HG02642 (cell line): ENCODE data around the gene PRR16.
"Not testable (repeated sequence)": the region's sequence is repeated elsewhere in the genome, so short reads cannot be mapped to it uniquely, and the experiment has no call there.

Source experiments
- ATAC-seq: cut with Tn5 transposase; IDR thresholded peaks from one replicate; pipeline ENCODE4 v1.9.1; 2021; ENCODE audit warnings: mild to moderate bottlenecking; ENCODE audit not compliant: unreplicated experiment, poor library complexity

Gene PRR16

DNA sequence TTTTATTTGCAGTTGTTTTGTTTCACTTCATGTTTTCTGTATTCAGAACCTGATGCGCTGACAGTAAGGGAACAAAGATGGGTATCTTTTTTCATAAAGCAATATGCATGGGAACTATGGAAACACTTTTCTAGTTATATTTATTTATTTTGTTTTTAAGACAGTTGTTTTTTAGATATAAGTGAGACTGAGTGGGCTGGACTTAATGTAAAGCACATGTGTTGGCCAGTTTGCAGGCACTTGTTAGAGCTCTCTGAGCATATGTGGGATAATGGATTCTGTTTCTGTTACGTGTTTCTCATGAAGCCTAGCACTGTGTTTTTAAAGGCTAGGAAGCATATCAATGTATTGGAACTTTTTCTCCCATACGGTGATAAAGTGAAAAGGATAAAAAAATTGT is 164.1 kb downstream of the PRR16 start:
- ATAC-seq = no peak

DNA sequence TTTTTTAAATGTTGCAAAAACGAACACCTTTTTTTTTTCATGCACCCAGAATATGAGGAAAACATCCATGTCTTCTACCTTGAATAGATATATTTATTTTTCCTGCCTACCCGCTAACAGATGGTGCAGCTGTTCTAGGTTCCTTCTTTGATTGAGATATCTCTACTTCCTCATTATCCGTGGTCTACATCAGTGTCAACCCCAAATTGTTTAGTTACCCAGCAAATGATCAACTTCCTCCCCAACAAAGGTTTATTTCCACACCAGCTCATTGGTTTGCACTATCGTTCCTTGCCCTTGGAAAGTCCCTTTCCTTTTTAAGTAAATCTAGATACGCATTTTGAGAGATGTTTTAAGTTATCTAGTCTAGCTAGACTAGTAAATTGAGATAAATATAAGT is 166.4 kb downstream of the PRR16 start:
- ATAC-seq = no peak

DNA sequence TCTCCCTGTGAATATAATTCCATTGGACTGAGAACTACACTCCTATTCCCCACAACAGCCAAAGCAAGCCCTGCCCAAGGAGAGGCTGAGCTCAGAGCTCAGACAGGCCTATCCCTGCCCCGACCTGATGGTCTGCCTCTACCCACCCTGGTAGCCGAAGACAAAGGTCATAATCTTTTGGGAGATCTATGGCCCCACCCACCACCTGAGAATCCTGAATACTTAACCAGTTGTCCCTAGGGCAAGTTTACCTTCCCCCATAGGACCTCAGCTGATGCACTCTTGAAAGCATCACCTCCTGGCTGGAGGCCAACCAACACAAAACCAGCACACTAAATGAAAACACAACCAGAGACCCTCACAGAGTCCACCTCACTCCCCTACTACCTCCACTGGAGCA is 167.5 kb downstream of the PRR16 start:
- no peak for ATAC-seq

DNA sequence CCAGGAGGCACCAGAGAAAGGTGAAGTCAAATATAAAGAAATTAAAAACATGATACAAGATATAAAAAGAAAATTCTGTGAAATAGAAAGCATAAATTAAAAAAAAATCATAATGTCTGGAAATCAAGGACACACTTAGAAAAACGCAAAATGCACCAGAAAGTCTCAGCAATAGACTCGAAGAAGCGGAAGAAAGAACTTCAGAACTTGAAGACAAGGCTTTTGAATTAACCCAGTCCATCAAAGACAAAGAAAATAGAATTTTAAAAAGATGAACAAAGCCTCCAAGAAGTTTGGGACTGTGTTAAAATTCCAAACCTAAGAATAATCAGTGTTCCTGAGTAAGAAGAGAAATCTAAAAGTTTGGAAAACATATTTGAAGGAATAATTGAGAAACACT is 168.3 kb downstream of the PRR16 start:
- no peak for ATAC-seq

DNA sequence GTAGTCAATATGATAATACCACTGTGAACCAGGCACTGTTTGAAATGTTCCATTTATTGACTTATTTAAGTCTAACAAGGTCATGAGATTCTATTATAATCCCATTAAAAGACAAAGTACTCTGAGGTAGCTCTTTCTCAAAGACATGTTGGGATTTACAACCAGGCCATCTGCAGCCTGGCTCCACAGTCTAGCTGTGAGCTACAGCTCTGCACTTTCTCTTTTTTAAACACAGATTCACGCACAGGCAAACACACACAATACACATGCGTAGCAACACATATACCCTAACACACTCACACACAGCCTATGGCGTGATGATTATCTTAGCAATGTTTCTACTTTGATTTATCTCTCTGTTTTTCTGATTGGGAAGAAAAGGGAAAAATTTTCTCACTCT is 174.3 kb downstream of the PRR16 start:
- no peak for ATAC-seq

DNA sequence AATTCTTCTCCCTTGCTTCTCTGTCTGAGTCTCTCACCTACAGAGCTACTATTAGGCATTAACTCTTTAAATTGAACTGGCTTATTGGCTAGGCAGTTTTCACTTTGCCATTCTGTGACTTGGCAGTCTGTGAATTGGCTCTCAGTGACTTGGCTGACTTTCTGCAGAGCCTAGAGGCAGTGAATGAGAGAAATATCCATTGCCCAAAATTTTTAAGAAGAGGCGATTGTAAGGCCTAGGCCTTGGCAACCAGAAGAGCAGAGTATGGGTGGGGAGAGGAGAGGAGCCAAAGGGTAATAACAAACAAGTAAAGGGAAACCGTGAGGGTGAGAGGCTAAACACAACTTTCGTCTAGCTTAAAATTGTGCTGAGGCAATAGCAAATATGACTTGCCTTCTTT is 176.7 kb downstream of the PRR16 start:
- ATAC-seq = no peak

DNA sequence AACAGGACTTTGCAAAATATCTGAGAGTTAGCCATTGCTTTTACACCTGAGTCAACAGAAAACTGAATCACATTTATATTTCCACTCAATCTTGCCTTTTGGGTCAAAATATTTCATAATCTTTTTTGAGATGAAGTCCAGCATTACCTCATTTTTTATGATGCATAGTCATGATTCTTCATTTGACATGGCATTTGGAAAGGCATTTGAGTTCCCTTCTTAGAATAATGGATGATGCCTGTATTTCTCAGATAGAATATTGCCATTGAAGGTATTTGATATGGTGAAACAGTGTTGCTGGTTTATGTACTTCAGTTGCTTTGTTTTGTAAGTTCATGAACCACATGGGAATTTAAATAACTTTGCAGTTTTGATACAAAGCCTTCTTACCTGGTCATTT is 180.4 kb downstream of the PRR16 start:
- no peak for ATAC-seq

- peak; percentile 71 for ATAC-seq
Observed at GRCh38 chr5:120655828-120656435, 191.8 kb downstream of the PRR16 start.

DNA sequence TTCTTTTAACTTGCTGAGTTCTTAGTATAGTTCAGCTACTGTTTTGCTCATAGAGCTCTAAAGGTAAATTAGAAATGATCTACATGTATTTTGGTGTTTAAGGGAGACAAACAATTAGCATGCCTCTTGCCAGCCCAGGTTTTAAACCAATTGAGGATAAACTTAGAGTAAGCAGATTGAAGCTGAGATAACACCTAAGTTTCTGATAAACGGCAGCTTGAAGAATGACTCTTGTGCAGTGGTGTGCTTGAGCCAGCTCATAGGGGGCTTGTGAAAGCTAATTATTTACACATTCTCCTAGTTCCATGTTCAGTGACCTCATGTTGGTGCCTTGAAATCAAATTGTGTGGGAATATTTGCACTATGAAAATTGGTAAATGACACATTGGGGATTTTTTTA is 193.0 kb downstream of the PRR16 start:
- no peak for ATAC-seq

DNA sequence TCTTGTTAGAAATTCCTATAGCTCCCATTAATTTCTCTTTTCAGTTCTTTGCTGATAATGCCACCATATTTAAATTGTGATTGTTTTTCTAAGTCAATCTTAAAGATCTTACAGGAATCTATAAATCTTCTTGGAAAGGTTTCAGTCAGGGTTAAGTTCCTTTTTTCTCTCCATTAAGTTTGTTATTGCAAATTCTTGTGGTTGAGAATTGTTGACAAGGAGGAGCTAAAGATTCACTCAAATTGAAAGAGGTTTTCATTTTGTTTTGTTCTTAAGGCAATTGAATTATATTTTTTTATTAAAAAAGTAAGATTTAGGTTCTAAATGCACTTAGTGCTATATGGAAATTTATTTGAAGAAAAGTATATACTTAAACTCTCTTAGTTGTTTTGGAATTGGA is 213.4 kb downstream of the PRR16 start:
- ATAC-seq = no peak

DNA sequence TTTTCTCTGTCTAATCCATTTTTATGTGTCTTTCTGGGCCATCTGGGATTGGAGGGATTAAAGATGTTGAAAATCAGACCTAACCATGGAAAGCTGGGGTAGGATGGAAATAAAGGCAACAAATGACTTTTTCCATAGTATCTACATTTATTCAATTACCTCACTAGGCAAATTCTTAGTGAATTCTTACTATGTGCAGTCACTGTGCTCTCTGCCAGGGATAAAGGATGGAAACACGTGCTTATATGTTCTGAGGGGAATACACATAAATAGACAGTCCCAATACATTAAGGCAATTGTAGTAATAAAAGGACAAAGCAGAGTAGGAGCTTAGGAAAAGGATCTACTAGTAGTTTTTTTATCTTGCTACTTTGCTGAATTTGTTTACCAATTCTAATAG is 214.2 kb downstream of the PRR16 start:
- ATAC-seq = no peak

DNA sequence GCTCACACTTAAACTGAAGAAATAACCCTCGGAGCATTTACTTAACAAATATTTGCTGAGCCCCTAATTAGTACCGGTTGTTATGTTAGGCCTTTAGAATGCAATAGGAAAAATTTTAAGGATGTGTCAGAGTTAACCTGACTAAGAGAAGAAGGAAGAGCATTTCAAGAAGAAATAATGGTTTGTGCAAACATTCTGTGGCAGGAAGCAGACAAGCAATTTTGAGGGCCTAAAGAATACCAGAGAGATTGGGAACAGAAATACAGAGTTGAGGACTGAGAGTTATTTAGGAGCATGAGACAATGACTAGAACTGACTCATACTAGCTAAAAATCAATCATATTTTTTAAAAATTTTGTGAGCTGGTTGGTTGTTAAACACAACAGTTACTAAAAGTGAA is 218.8 kb downstream of the PRR16 start:
- no peak for ATAC-seq

DNA sequence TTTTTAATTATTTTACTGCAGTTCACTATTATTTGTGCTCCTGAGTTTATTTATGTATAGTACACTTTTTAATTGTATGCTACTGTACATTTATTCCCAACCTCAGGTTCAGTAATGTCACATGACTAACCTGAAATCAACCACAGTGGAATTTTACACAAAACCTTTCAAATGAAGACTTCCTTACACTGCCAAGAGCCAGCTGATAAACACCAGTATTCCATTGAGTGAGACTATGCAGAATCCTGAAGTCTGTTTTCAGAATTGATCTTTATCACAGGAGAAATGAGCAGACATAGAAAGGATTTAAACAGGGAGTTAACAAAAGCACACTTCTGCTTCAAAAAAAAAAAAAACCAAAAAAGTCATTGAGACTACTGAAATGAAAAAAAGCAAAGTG is 219.5 kb downstream of the PRR16 start:
- no peak for ATAC-seq

DNA sequence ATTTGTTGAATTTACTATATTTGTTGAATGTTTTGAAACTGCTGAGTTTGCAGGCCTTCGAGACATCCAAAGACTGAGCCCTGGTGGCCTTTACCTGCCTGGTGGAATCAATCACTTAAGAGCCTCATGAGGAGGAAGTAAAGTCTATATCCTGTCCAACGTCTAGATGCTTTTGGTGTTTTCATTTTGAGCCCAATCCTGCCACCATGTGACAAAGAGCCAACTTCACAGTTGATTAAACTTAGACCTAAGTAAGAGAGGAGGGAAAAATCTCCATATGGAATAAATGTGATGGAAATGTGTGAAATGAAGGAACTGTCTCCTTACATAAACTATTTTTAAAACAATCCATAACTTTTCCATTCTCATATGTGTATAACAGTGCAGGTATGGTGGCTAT is 220.1 kb downstream of the PRR16 start:
- no peak for ATAC-seq

- no peak for ATAC-seq
Observed at GRCh38 chr5:120684749-120685415, 220.8 kb downstream of the PRR16 start.

DNA sequence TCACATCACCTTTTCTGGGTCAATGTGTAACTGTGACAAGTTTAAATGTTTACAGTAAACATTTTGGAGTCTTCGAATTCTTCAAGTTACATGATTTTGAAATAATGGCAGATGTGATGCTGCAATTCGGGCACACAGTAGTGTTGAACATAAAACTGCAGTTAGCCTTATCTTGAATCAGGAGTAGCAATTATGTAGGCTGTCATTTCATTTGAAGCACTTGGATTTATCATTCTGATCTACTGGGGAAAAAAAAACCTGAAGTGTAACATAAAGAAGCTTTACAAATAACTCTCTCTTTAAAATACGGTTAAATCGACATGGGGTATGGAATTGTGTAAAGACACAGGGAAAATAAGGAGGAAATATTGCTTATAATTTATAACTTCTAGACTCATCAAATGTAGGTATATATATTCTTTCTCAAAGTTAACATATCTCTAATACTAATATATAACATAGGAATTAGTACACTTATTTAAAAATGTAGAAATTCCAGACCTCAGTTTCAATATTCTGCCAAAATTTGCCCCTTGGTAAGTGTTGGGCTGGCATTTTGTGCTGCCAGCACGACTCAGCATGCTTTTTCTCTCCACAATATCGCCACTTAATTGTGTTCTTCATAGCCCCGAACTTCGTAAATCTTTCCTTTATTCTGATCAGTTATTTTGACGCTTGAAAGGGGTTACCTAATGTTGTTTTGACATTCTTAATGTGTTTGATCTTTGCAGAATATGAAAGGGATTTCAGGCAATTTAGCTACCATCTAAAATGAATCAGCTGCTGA is 226.7 kb downstream of the PRR16 start:
- no peak for ATAC-seq

DNA sequence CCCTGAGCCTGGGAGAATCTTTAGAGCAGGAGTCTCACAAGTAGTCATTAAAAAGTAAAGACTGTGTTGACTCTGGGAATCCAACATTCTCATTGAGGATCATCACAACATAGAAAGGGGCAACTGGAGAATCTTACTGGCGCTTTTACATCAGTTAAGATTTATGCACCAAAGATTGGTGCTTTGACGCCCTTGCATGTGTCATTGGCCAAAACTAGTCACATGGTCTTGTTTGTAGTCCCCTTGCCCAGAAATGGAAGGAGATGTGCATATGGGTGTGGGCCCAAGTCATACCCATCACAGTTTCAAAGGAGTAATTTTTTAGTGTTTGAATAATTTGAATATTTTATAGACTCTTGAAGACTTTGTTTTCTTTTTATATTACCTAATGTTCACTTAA is 228.2 kb downstream of the PRR16 start:
- ATAC-seq = no peak

DNA sequence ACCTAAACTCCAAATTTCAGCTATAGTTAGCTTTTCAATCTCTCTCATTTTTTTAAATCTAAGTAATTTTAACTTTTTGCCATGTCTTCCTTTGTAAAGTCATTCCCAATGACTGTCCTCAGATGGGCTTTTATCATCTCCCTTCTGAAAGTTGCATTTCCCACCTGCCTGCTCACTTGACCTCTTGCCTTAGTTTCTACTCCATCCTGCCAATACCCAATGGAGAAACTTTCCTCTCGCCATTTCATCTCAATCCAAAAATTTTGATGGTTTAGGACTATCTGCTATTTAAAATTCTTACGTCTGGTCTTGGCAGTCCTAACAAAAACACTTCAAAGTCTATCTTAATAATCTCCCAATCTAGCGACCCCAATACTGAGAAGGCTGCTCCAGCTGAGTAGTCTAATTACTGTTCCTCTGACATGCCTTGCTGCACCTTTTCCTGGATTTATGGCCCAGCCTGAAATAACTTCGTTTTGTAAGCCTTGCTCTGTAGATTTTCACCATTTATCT is 231.3 kb downstream of the PRR16 start:
- ATAC-seq = no peak

DNA sequence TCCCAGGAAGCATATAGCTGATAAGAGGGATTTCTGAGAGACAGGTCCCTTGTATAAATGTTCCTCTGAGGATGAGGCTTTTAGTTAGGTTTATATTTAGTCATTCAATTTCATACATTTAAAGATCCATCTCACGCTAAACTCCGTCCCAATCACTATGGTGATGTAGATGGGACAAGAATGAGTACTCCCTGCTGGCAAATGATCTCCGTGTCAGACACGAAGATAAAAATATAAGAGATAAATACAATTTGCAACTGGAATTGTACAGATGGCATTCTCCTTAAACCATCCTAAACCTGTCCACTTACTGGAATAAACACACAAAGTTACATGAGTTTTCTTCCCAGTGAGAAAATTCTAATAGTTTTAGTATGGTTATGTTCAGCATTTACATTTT is 233.0 kb downstream of the PRR16 start:
- no peak for ATAC-seq

DNA sequence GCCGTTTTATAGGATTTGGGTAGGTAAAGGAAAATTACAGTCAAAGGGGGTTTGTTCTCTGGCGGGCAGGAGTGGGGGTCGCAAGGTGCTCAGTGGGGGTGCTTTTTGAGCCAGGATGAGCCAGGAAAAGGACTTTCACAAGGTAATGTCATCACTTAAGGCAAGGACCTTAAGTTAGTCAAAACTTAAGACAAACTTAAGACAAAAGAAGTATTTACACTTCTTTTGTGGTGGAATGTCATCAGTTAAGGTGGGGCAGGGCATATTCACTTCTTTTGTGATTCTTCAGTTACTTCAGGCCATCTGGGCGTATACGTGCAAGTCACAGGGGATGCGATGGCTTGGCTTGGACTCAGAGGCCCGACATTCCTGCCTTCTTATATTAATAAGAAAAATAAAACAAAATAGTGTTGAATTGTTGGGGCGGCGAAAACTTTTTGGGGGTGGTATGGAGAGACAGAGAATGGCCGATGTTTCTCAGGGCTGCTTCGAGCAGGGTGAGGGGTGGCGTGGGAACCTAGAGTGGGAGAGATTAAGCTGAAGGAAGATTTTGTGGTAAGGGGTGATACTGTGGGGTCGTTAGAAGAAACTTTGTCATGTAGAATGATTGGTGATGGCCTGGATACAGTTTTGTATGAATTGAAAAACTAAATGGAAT is 233.7 kb downstream of the PRR16 start:
- not testable (repeated sequence) for ATAC-seq

GRCh38 chr5:120700653-120701052 is 236.6 kb downstream of the PRR16 start:
- ATAC-seq = not testable (repeated sequence)
